ENCODE measurements around the gene CDHR5.

GRCh38 chr11:665062-665703, 40.4 kb upstream of the CDHR5 start:
- no peak for TF ChIP-seq CTCF (IDR thresholded peaks at IDR 0.05; ENCODE audit: poor library complexity)
- no peak for TF ChIP-seq EZH2 (IDR thresholded peaks at IDR 0.05; ENCODE audit: borderline replicate concordance)
- no peak for TF ChIP-seq EZH2phosphoT487 (IDR thresholded peaks at IDR 0.05; ENCODE audit: low read depth, severe bottlenecking, unreplicated experiment)
